ENCODE results near the gene KCNE4.

- TF ChIP-seq CTCF (conservative IDR thresholded peaks at IDR 0.05) (no peak), ZFX (IDR thresholded peaks at IDR 0.05) (no peak)
These were observed 47.6 kb downstream of the KCNE4 start for GRCh38 chr2:223099561-223099960.

Data from C4-2B (cell line).